Iris pigment epithelial cell (primary cell): Measurements from ENCODE around the gene ADAMTS16.

Source experiments
- DNase-seq: peaks from one replicate; pipeline ENCODE4 v3.0.0-alpha.2; 2011; ENCODE audit warnings: low read depth

The ADAMTS16 gene

GRCh38 chr5:5315068-5315980 lies 175.2 kb downstream of the ADAMTS16 start:
- no peak for DNase-seq

- DNase-seq = peak; percentile 28
Measured at GRCh38 chr5:5316334-5316733, 176.2 kb downstream of the ADAMTS16 start.

GRCh38 chr5:5317976-5318375 lies 177.8 kb downstream of the ADAMTS16 start:
- DNase-seq = no peak

GRCh38 chr5:5318426-5319190 lies 178.5 kb downstream of the ADAMTS16 start:
- no peak for DNase-seq

GRCh38 chr5:5320062-5320805 lies 180.1 kb downstream of the ADAMTS16 start:
- no peak for DNase-seq

GRCh38 chr5:5321137-5321536 lies 181.0 kb downstream of the ADAMTS16 start:
- no peak for DNase-seq

GRCh38 chr5:5323551-5323950 lies 183.4 kb downstream of the ADAMTS16 start:
- no peak for DNase-seq

- DNase-seq = no peak
Measured at GRCh38 chr5:5326115-5326758, 186.1 kb downstream of the ADAMTS16 start.

GRCh38 chr5:5327126-5327525 lies 187.0 kb downstream of the ADAMTS16 start:
- DNase-seq = no peak

- DNase-seq = no peak
Measured at GRCh38 chr5:5330728-5331452, 190.8 kb downstream of the ADAMTS16 start.

GRCh38 chr5:5331848-5332247 lies 191.7 kb downstream of the ADAMTS16 start:
- DNase-seq = no peak

GRCh38 chr5:5332287-5332686 lies 192.2 kb downstream of the ADAMTS16 start:
- no peak for DNase-seq

- DNase-seq = no peak
Measured at GRCh38 chr5:5335107-5335506, 195.0 kb downstream of the ADAMTS16 start.

GRCh38 chr5:5335700-5336264 lies 195.7 kb downstream of the ADAMTS16 start:
- peak; percentile 32 for DNase-seq

- DNase-seq = no peak
Measured at GRCh38 chr5:5339257-5339656, 199.1 kb downstream of the ADAMTS16 start.

GRCh38 chr5:5340206-5340729 lies 200.1 kb downstream of the ADAMTS16 start:
- peak; percentile 91 for DNase-seq

- peak; percentile 28 for DNase-seq
Measured at GRCh38 chr5:5341531-5342292, 201.6 kb downstream of the ADAMTS16 start.

GRCh38 chr5:5342784-5343183 lies 202.7 kb downstream of the ADAMTS16 start:
- peak; percentile 70 for DNase-seq

- no peak for DNase-seq
Measured at GRCh38 chr5:5343568-5343967, 203.4 kb downstream of the ADAMTS16 start.

- no peak for DNase-seq
Measured at GRCh38 chr5:5344051-5344571, 204.0 kb downstream of the ADAMTS16 start.
